ENCODE data around the gene EXPH5. TPM values are rescaled to one million over a fixed set of nuclear protein-coding genes. Genes with fewer than 3 reads are reported as not detected.

Gene EXPH5
- total and polyA plus RNA-seq, 2 donors (not counting 1 experiment from before 2014, with no cell fraction given), result 0.12 to 0.37 TPM

DNA sequence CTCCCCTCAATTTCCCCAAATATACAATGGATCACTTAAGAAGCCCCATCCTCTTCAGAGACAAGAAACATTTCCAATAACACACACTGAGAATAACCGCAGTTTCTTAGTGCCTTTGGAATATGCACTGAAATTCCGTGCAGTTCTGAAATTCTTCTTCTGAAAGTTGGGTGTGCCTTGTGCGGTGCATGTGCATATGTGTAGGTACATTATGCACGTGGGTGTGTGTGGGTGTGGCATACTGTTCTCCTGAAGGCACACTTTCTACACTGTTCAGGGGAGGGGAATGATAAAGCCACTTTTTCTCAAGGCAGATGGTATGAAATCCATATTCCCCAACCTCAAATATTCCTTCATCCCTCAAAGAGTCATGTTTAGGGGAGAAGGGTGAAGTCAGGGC, 1.7 kb downstream of the EXPH5 start:
- no peak overlapping the region for H3K27ac Mint-ChIP-seq
- H3K27me3 Mint-ChIP-seq, result peaks cover 52% of the 10 kb centered on the region
- Histone ChIP-seq H3K4me2 (replicated peaks; ENCODE audit: low read depth, low read length, poor library complexity, severe bottlenecking) (no peak overlapping the region), H3K27ac (ENCODE audit: low read length in 2 of 2) (no peak overlapping the region), H3K9me3 (ENCODE audit: control extremely low read depth in 1 of 3, control insufficient read depth in 2 of 3, insufficient read depth in 1 of 3, low read length in 2 of 3) (peaks cover 0 to 5% (median 0%) of the 10 kb centered on the region in 3 donors), H3K9ac (ENCODE audit: low read length) (no peak overlapping the region), H2AFZ (ENCODE audit: insufficient read depth, low read depth, low read length, poor library complexity, severe bottlenecking) (no peak overlapping the region), H3K36me3 (replicated peaks in 1 of 2; ENCODE audit: control extremely low read depth in 1 of 2, control insufficient read depth in 1 of 2, extremely low read depth in 1 of 2, insufficient read depth in 2 of 2, low read length in 1 of 2) (no peaks in the 10 kb centered on the region), H3K27me3 (replicated peaks in 1 of 4; ENCODE audit: control extremely low read depth in 1 of 4, control insufficient read depth in 3 of 4, insufficient read depth in 4 of 4, low read length in 3 of 4) (peaks cover 0 to 29% (median 14%) of the 10 kb centered on the region in 4 experiments), H4K20me1 (ENCODE audit: control insufficient read depth, insufficient read depth, low read length, poor library complexity, severe bottlenecking) (no peaks in the 10 kb centered on the region), H3K4me3 (ENCODE audit: control extremely low read depth in 1 of 5, extremely low read depth in 1 of 5, insufficient read depth in 1 of 5, low read depth in 2 of 5, low read length in 4 of 5) (no peak overlapping the region), H3K4me1 (ENCODE audit: control insufficient read depth in 2 of 2, insufficient read depth in 2 of 2, low read length in 2 of 2) (peaks cover 8 to 9% of the 10 kb centered on the region in 2 donors), H3K79me2 (ENCODE audit: control insufficient read depth, insufficient read depth, low read length) (no peaks in the 10 kb centered on the region)
- TF ChIP-seq, protein P1, sequence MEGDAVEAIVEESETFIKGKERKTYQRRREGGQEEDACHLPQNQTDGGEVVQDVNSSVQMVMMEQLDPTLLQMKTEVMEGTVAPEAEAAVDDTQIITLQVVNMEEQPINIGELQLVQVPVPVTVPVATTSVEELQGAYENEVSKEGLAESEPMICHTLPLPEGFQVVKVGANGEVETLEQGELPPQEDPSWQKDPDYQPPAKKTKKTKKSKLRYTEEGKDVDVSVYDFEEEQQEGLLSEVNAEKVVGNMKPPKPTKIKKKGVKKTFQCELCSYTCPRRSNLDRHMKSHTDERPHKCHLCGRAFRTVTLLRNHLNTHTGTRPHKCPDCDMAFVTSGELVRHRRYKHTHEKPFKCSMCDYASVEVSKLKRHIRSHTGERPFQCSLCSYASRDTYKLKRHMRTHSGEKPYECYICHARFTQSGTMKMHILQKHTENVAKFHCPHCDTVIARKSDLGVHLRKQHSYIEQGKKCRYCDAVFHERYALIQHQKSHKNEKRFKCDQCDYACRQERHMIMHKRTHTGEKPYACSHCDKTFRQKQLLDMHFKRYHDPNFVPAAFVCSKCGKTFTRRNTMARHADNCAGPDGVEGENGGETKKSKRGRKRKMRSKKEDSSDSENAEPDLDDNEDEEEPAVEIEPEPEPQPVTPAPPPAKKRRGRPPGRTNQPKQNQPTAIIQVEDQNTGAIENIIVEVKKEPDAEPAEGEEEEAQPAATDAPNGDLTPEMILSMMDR (IDR thresholded peaks at IDR 0.05), result no peak
- no peak for TF ChIP-seq EZH2 (IDR thresholded peaks at IDR 0.05; ENCODE audit: borderline replicate concordance, insufficient read depth, low read depth, low read length, poor library complexity, severe bottlenecking)
- intact Hi-C loops (cut with micrococcal nuclease), result loop anchor here (2.0 to 10.0 kb wide), 2 partner anchors 73 to 127 kb away; partner anchors contain the start of genes C11orf65 and DDX10
- 100% methylated on average over 2 of the region's 4 CpGs for WGBS (ENCODE audit: insufficient coverage)
- H3K4me1 Mint-ChIP-seq, result peaks cover 16% of the 10 kb centered on the region
- peak overlapping the region; percentile 97 for H3K4me3 Mint-ChIP-seq
- H3K9me3 Mint-ChIP-seq (ENCODE audit: insufficient read depth), result no peaks in the 10 kb centered on the region
- ATAC-seq (ENCODE audit: low read depth) (no peak), DNase-seq (no peak)
- ChIA-PET CTCF (interaction anchor here (0.9 kb wide), 1 partner anchor 12 kb away, joined by 3 read pairs; no protein-coding TSS in a partner anchor), POLR2A (no interaction called here)

GRCh38 chr11:108589136-108589535, 4.4 kb downstream of the EXPH5 start:
- no CpG with 5 or more reads among the region's 1 CpG for WGBS (ENCODE audit: insufficient coverage)

More at GRCh38 chr11:108589136-108589535, 4.4 kb downstream of the EXPH5 start:
- Histone ChIP-seq H4K20me1 (ENCODE audit: control insufficient read depth, insufficient read depth, low read length, poor library complexity, severe bottlenecking) (no peaks in the 10 kb centered on the region), H3K36me3 (replicated peaks in 1 of 2; ENCODE audit: control extremely low read depth in 1 of 2, control insufficient read depth in 1 of 2, extremely low read depth in 1 of 2, insufficient read depth in 2 of 2, low read length in 1 of 2) (no peaks in the 10 kb centered on the region), H3K9me3 (ENCODE audit: control extremely low read depth in 1 of 3, control insufficient read depth in 2 of 3, insufficient read depth in 1 of 3, low read length in 2 of 3) (peaks cover 0 to 5% (median 0%) of the 10 kb centered on the region in 3 donors), H2AFZ (ENCODE audit: insufficient read depth, low read depth, low read length, poor library complexity, severe bottlenecking) (no peak overlapping the region), H3K27me3 (replicated peaks in 1 of 4; ENCODE audit: control extremely low read depth in 1 of 4, control insufficient read depth in 3 of 4, insufficient read depth in 4 of 4, low read length in 3 of 4) (peaks cover 0 to 17% (median 5%) of the 10 kb centered on the region in 4 experiments), H3K4me1 (ENCODE audit: control insufficient read depth in 2 of 2, insufficient read depth in 2 of 2, low read length in 2 of 2) (peaks cover 8% of the 10 kb centered on the region in 2 donors), H3K9ac (ENCODE audit: low read length) (no peak overlapping the region), H3K79me2 (ENCODE audit: control insufficient read depth, insufficient read depth, low read length) (no peaks in the 10 kb centered on the region), H3K27ac (ENCODE audit: low read length in 2 of 2) (no peak overlapping the region), H3K4me2 (replicated peaks; ENCODE audit: low read depth, low read length, poor library complexity, severe bottlenecking) (no peak overlapping the region), H3K4me3 (ENCODE audit: control extremely low read depth in 1 of 5, extremely low read depth in 1 of 5, insufficient read depth in 1 of 5, low read depth in 2 of 5, low read length in 4 of 5) (no peak overlapping the region)
- DNase-seq (no peak), ATAC-seq (ENCODE audit: low read depth) (no peak)
- H3K9me3 Mint-ChIP-seq (ENCODE audit: insufficient read depth), result no peaks in the 10 kb centered on the region
- CTCF ChIA-PET, result no interaction called here
- no peak overlapping the region for H3K4me3 Mint-ChIP-seq
- H3K27me3 Mint-ChIP-seq, result peaks cover 33% of the 10 kb centered on the region
- peaks cover 16% of the 10 kb centered on the region for H3K4me1 Mint-ChIP-seq
- TF ChIP-seq, protein P1 (IDR thresholded peaks at IDR 0.05), result no peak
- TF ChIP-seq EZH2 (IDR thresholded peaks at IDR 0.05; ENCODE audit: borderline replicate concordance, insufficient read depth, low read depth, low read length, poor library complexity, severe bottlenecking), result no peak
- no peak overlapping the region for H3K27ac Mint-ChIP-seq
- intact Hi-C loops (cut with micrococcal nuclease), result no loop called here
- POLR2A ChIA-PET, result no interaction called here
